ENCODE results near the gene VPS13D. TPM values are rescaled to one million over a fixed set of nuclear protein-coding genes. Genes with fewer than 3 reads are reported as not detected.

VPS13D gene
- total RNA-seq, 4 donors from 2014 or later, result 88.3 to 123 (median 113) TPM

DNA sequence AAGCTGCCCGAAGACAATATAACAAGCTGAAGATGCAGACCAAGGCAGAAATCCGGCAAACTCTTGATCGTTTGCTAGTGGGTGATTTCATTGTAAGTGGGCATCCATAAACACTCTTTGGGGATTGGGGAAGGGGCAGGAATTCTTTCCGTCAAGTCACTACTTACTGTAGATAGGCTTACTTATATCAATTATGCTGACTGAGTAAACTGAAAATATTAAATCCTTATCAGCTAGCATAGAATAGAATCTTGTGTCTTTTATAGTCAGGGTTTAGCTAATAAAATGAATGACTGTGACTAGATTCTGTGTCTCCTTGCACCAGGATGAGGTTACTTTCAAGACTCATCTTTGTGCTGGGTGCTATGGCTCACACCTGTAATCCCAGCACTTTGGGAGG, 41.2 kb downstream of the VPS13D start:
- Histone ChIP-seq H3K27ac (no peak overlapping the region), H3K4me1 (no peaks in the 10 kb centered on the region), H3K36me3 (peaks cover 0 to 99% (median 0%) of the 10 kb centered on the region in 3 donors), H3K4me3 (no peak overlapping the region), H3K9me3 (no peaks in the 10 kb centered on the region), H3K27me3 (no peaks in the 10 kb centered on the region)
- TF ChIP-seq, protein P1, sequence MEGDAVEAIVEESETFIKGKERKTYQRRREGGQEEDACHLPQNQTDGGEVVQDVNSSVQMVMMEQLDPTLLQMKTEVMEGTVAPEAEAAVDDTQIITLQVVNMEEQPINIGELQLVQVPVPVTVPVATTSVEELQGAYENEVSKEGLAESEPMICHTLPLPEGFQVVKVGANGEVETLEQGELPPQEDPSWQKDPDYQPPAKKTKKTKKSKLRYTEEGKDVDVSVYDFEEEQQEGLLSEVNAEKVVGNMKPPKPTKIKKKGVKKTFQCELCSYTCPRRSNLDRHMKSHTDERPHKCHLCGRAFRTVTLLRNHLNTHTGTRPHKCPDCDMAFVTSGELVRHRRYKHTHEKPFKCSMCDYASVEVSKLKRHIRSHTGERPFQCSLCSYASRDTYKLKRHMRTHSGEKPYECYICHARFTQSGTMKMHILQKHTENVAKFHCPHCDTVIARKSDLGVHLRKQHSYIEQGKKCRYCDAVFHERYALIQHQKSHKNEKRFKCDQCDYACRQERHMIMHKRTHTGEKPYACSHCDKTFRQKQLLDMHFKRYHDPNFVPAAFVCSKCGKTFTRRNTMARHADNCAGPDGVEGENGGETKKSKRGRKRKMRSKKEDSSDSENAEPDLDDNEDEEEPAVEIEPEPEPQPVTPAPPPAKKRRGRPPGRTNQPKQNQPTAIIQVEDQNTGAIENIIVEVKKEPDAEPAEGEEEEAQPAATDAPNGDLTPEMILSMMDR (IDR thresholded peaks at IDR 0.05), result no peak
- no peak for TF ChIP-seq POLR2A (IDR thresholded peaks at IDR 0.05)
- no peak for DNase-seq

DNA sequence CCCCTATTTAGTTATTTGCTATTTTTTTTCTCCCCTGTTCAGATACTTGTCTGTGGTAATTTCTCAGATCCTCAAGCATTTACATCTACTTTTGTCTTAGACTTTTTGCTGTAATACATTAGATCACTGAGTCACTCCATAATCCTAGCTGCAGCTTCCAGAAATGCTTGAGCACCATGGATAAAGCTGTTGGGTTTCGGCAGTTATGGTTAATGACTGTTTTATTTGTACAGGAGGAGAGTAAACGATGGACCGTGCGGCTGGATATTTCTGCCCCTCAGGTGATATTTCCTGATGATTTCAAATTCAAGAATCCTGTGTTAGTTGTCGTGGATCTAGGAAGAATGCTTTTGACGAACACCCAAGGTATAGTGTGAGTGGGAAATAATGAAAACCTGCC, 42.9 kb downstream of the VPS13D start:
- Histone ChIP-seq H3K9me3 (no peaks in the 10 kb centered on the region), H3K27ac (no peak overlapping the region), H3K4me3 (no peak overlapping the region), H3K36me3 (peaks cover 0 to 99% (median 0%) of the 10 kb centered on the region in 3 donors), H3K4me1 (no peaks in the 10 kb centered on the region), H3K27me3 (no peaks in the 10 kb centered on the region)
- DNase-seq, result no peak
- TF ChIP-seq POLR2A (IDR thresholded peaks at IDR 0.05), result no peak
- TF ChIP-seq, protein P1 (IDR thresholded peaks at IDR 0.05), result no peak

DNA sequence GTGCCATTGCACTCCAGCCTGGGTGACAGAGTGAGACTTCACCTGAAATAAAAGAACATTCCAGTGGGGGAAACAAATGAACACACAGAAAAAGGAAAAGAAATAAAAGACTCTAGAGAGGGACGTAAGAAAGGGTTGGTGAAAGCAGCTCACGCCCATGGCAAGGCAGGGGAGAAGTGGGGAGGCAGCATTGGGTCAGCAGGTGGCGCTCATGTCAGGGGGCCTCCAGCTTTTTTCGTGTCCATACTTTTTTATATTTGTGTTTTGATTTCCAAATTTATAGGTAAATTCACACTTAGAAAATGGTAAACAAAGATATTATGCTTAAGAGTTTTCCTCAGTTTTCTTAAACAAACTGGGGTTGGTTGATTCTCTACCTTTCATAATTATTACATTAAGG, 45.5 kb downstream of the VPS13D start:
- peak in 1 of 3 donors; percentile 24 for DNase-seq
- no peak for TF ChIP-seq POLR2A (IDR thresholded peaks at IDR 0.05)
- TF ChIP-seq, protein P1 (IDR thresholded peaks at IDR 0.05), result peak; percentile 14 to 53 (median 30)
- H3K27me3 ChIP-seq, result no peaks in the 10 kb centered on the region
- H3K36me3 ChIP-seq, result peaks cover 0 to 98% (median 0%) of the 10 kb centered on the region in 3 donors
- H3K4me3 ChIP-seq, result no peak overlapping the region
- no peak overlapping the region for H3K27ac ChIP-seq
- H3K9me3 ChIP-seq, result no peaks in the 10 kb centered on the region
- H3K4me1 ChIP-seq, result no peaks in the 10 kb centered on the region

DNA sequence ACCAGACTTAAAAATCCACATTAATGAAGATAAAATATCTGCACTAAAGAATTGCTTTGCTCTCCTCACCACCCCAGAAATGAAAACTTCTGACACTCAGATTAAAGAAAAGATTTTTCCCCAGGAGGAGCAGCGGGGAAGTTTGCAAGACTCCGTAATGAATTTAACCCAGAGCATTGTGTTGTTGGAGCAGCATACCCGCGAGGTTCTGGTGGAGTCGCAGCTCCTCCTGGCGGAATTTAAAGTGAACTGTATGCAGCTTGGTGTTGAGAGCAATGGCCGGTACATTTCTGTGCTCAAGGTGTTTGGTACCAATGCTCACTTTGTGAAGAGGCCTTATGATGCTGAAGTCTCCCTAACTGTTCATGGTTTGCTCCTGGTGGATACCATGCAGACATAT, 46.4 kb downstream of the VPS13D start:
- peak in 1 of 3 donors; percentile 58 for DNase-seq
- H3K4me3 ChIP-seq, result no peak overlapping the region
- H3K27me3 ChIP-seq, result no peaks in the 10 kb centered on the region
- H3K27ac ChIP-seq, result no peak overlapping the region
- TF ChIP-seq, protein P1 (IDR thresholded peaks at IDR 0.05), result peak in 5 of 6 experiments; percentile 14 to 57 (median 53)
- TF ChIP-seq POLR2A (IDR thresholded peaks at IDR 0.05), result no peak
- no peaks in the 10 kb centered on the region for H3K9me3 ChIP-seq
- no peaks in the 10 kb centered on the region for H3K4me1 ChIP-seq
- peaks cover 0 to 94% (median 0%) of the 10 kb centered on the region in 3 donors for H3K36me3 ChIP-seq

DNA sequence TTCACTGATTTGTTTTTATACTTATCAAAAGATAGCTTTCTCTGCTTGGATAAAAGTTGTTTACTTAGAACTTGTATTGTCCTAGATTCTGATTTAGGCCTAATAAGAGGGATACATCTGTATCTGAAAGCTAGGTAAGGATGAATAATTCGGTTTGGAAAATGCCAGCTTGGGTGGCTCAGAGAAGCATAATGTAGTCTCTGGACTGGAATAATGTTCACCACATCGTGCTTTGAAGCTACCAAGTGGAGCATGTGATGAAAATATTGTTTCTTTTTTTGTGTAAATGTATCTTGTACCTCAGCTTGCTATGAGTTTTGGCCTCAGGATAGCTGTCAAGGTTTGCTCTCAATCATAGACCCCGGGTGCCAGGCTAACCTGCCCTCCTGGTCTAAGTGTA, 49.2 kb downstream of the VPS13D start:
- no peaks in the 10 kb centered on the region for H3K4me1 ChIP-seq
- H3K27ac ChIP-seq, result no peak overlapping the region
- DNase-seq, result no peak
- peaks cover 0 to 94% (median 0%) of the 10 kb centered on the region in 3 donors for H3K36me3 ChIP-seq
- H3K4me3 ChIP-seq, result no peak overlapping the region
- no peaks in the 10 kb centered on the region for H3K27me3 ChIP-seq
- no peaks in the 10 kb centered on the region for H3K9me3 ChIP-seq
- TF ChIP-seq, protein P1 (IDR thresholded peaks at IDR 0.05), result no peak
- no peak for TF ChIP-seq POLR2A (IDR thresholded peaks at IDR 0.05)

All from Peyer's patch (tissue), 4 donors.